Fibroblast of peridontal ligament (primary cell): Measurements from ENCODE around the gene MTMR2.
"Not testable (repeated sequence)": the region's sequence is repeated elsewhere in the genome, so short reads cannot be mapped to it uniquely, and the experiment has no call there.

Source experiments
- DNase-seq: peaks from one replicate; pipeline ENCODE4 v3.0.0-alpha.2; 2010; ENCODE audit errors: extremely low read depth

MTMR2 gene

GRCh38 chr11:95884802-95885201, 39.1 kb downstream of the MTMR2 start:
- no peak for DNase-seq

GRCh38 chr11:95884376-95884775, 39.5 kb downstream of the MTMR2 start:
- peak; percentile 36 for DNase-seq

- peak; percentile 34 for DNase-seq
Measured at GRCh38 chr11:95883381-95883780, 40.5 kb downstream of the MTMR2 start.

GRCh38 chr11:95877291-95877690, 46.6 kb downstream of the MTMR2 start:
- peak; percentile 100 for DNase-seq

GRCh38 chr11:95870877-95871276, 53.0 kb downstream of the MTMR2 start:
- not testable (repeated sequence) for DNase-seq

GRCh38 chr11:95867105-95867504, 56.8 kb downstream of the MTMR2 start:
- no peak for DNase-seq

- peak; percentile 87 for DNase-seq
Measured at GRCh38 chr11:95863486-95864140, 60.3 kb downstream of the MTMR2 start.

GRCh38 chr11:95860024-95860423, 63.9 kb downstream of the MTMR2 start:
- not testable (repeated sequence) for DNase-seq

GRCh38 chr11:95854362-95854761, 69.5 kb downstream of the MTMR2 start:
- DNase-seq: not testable (repeated sequence)

GRCh38 chr11:95853862-95854261, 70.0 kb downstream of the MTMR2 start:
- no peak for DNase-seq

- no peak for DNase-seq
Measured at GRCh38 chr11:95853138-95853537, 70.8 kb downstream of the MTMR2 start.

- DNase-seq: no peak
Measured at GRCh38 chr11:95850137-95850536, 73.8 kb downstream of the MTMR2 start.

GRCh38 chr11:95849087-95849825, 74.7 kb downstream of the MTMR2 start:
- peak; percentile 93 for DNase-seq

GRCh38 chr11:95845167-95845566, 78.7 kb downstream of the MTMR2 start:
- DNase-seq: no peak

- DNase-seq: peak; percentile 96
Measured at GRCh38 chr11:95835768-95836488, 88.0 kb downstream of the MTMR2 start.

- peak; percentile 63 for DNase-seq
Measured at GRCh38 chr11:95835351-95835750, 88.6 kb downstream of the MTMR2 start.

GRCh38 chr11:95833378-95833777, 90.5 kb downstream of the MTMR2 start:
- no peak for DNase-seq

GRCh38 chr11:95832763-95833162, 91.1 kb downstream of the MTMR2 start:
- DNase-seq: peak; percentile 47

GRCh38 chr11:95831198-95831883, 92.6 kb downstream of the MTMR2 start:
- DNase-seq: peak; percentile 91

- peak; percentile 65 for DNase-seq
Measured at GRCh38 chr11:95829580-95830259, 94.2 kb downstream of the MTMR2 start.

GRCh38 chr11:95827696-95828095, 96.2 kb downstream of the MTMR2 start:
- DNase-seq: peak; percentile 44
